Measurements from ENCODE around the gene RAB1A.

The RAB1A gene

GRCh38 chr2:65096948-65097347, 33.0 kb downstream of the RAB1A start:
- peak; percentile 39 for DNase-seq (ENCODE audit: low read depth)
- no peak overlapping the region for H3K4me3 ChIP-seq (ENCODE audit: control insufficient read depth, low read depth, low read length)
- TF ChIP-seq CTCF (conservative IDR thresholded peaks at IDR 0.05; ENCODE audit: control insufficient read depth, insufficient read depth, low read depth, low read length), result no peak

GRCh38 chr2:65093211-65093610, 36.7 kb downstream of the RAB1A start:
- H3K4me3 ChIP-seq (ENCODE audit: control insufficient read depth, low read depth, low read length), result no peak overlapping the region
- DNase-seq (ENCODE audit: low read depth), result no peak
- TF ChIP-seq CTCF (conservative IDR thresholded peaks at IDR 0.05; ENCODE audit: control insufficient read depth, insufficient read depth, low read depth, low read length), result no peak

DNA sequence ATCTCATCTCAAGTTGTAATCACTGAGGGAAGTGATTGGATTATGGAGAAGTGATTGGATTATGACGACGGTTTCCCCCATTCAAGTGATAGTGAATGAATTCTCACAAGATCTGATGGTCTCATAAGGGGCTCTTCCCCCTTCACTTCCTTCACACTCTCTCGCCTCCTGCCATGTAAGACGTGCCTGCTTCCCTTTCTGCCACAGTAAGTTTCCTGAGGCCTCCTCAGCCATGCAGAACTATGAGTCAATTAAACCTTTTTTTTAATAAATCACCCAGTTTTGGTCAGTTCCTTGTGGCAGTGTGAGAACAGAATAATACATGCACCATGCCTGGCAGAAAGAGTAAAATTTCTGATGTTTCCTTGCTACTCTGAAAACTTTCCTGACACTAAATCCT, 37.1 kb downstream of the RAB1A start:
- no peak for DNase-seq (ENCODE audit: low read depth)
- TF ChIP-seq CTCF (conservative IDR thresholded peaks at IDR 0.05; ENCODE audit: control insufficient read depth, insufficient read depth, low read depth, low read length), result no peak
- no peak overlapping the region for H3K4me3 ChIP-seq (ENCODE audit: control insufficient read depth, low read depth, low read length)

DNA sequence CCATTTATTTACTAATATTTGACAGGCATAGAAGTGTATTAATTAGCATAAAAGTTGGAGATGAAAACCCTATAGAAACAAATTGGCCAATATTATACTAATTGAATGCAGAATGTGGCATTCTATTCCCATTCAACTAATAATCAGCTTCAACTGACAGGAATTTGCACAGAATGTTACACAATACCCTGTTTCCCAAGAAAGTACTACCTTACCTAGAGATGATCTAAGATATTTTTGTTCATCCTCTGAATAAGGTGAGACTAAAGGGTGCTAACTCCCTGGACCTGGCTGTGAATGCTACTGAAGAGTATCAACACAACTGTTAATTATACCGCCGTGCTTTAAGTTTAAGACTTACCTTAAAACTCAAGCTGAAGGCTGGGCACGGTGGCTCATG, 44.8 kb downstream of the RAB1A start:
- DNase-seq (ENCODE audit: low read depth), result no peak
- no peak overlapping the region for H3K4me3 ChIP-seq (ENCODE audit: control insufficient read depth, low read depth, low read length)
- no peak for TF ChIP-seq CTCF (conservative IDR thresholded peaks at IDR 0.05; ENCODE audit: control insufficient read depth, insufficient read depth, low read depth, low read length)

- H3K4me3 ChIP-seq (ENCODE audit: control insufficient read depth, low read depth, low read length), result no peak overlapping the region
- no peak for TF ChIP-seq CTCF (conservative IDR thresholded peaks at IDR 0.05; ENCODE audit: control insufficient read depth, insufficient read depth, low read depth, low read length)
- DNase-seq (ENCODE audit: low read depth), result no peak
Measured at GRCh38 chr2:65081232-65081685, 48.6 kb downstream of the RAB1A start.

GRCh38 chr2:65079017-65079416, 50.9 kb downstream of the RAB1A start:
- no peak for DNase-seq (ENCODE audit: low read depth)
- TF ChIP-seq CTCF (conservative IDR thresholded peaks at IDR 0.05; ENCODE audit: control insufficient read depth, insufficient read depth, low read depth, low read length), result no peak
- H3K4me3 ChIP-seq (ENCODE audit: control insufficient read depth, low read depth, low read length), result no peak overlapping the region

DNA sequence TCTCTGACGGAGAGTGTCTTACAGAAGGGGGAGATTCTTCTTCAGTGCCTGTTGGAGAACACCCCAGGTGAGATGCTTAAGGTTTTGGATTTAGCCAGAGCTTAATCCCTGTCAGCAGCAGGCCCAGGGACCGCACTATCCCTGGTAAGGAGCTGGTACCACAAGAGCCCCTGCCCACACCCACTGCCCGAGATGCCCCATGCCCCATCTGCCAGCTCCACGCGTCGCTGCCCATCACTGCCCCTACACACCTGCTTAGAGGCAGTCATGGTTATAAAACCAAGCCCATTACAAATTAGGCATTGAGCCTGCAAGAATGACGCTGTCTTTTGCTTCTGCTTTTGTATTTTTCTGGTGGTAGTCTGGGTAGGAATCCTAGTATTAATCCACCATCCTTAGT, 52.0 kb downstream of the RAB1A start:
- TF ChIP-seq CTCF (conservative IDR thresholded peaks at IDR 0.05; ENCODE audit: control insufficient read depth, insufficient read depth, low read depth, low read length), result no peak
- no peak overlapping the region for H3K4me3 ChIP-seq (ENCODE audit: control insufficient read depth, low read depth, low read length)
- DNase-seq (ENCODE audit: low read depth), result no peak
